HG03097 (cell line): ENCODE measurements around the gene ABHD1.
"Not testable (repeated sequence)": the region's sequence is repeated elsewhere in the genome, so short reads cannot be mapped to it uniquely, and the experiment has no call there.

Experiments used
- ATAC-seq: cut with Tn5 transposase; IDR thresholded peaks from one replicate; pipeline ENCODE4 v1.9.1; 2021; ENCODE audit not compliant: unreplicated experiment, low FRiP score

ABHD1 gene

DNA sequence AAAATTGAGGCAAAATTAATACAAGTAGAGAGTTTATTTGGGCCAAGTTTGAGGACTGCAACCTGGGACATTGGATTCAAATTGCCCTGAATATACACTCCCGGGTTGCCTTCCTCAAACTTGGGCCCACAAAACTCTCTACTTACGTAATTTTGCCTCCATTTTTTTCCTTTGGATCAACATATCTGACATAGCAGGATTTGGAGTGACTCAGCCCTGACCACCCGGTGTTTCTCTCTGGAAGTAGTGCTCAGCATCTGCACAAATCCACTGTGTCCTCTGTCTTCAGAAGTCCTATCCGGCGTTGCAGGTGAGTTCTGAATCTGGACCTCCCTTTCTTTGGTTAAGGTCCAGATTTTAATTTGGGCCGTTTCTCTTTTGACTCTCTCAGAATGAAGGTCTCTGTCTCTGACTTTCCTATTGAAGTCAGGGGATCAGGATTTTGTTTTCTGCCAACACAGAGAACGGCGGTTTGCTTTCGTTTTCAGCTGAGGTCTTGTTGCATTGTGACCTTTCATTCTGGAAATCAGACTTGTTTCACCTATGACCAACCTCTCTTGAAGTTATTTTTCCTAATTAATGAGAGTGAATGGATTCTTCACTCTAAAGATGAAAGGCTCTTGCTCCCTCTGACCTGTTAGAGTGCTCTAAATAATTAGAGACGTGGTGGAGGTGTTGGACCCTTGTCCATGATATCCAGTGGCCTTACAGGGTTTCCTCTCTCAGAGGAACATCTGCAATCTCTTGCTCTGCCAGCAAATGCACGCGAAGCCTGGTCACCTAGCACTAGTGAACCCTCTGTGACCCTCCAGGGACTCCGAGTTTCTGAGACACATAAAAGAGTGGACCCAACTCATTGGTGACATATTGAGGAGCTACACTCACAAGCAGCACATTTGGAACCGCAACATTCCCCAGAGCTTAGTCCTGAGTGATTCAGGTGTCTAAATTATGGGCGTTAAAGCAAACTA is 38.8 kb downstream of the ABHD1 start:
- ATAC-seq: no peak

DNA sequence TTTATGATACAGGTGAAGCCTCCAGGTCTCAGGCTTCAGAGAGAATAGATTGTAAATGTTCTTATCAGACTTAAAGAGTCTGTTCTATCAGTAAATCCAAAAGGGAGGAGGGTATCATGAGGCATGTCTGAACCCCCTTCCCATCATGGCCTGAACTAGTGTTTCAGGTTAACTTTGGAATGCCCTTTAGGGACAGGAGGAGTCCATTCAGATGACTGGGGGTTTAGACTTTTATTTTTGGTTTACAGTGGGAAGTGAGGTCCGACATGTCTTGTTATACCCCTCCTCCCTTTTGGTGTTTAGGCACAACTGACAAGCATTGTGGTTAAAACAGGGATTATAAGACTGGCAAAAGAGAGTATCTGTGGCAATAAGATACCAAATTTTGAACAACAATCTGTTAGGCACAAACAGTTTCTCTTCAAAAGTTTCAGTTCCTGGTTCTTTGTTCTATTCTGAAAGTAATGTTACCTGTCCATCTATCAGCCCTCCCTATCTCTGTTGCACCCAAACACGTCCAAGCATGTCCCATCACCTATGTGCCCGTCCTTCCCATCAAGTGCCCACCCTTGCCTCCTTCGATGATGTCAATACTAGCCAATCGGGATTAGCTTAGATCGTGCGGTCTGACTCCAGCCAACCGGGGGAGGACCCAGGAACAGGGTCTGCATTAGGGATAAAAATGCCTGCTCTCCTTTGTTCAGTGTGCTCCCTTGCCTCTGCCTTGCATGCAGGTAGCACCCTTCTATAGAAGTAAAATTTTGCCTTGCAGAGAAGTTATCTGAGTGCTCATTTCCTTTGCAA is 41.5 kb downstream of the ABHD1 start:
- ATAC-seq: no peak

DNA sequence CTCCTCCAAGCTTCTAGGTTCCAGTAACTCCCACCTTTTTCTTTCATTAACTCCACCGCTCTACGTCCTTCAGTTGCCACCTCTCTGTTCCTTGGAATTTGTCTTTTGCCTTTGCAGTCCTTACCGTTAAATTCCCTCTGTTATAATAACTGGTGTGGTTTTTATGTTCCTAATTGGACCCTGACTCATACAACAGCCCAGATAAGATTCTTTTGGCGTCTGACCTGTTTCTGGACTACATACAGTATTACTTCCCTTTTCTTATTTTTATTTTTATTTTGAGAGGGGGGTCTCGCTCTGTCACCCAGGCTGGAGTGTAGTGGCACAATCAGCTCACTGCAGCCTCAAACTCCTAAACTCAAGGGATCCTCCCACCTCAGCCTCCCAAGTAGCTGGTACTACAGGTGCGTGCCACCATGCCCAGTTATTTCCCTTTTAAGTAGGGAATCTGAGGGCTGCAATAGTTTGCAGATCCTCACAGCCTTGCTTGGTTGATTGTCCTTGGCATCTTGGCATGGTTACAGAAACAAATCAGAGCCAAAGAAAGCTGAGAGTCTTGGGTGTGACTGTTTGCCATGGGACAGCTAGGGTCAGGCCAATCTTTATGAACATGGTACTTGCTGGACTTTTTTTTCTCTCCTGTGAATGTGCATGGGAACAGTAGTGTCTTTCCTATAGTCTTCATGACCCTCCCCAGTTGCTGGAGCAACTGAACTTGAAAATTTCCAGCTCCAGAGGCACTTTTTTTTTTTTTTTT is 47.1 kb downstream of the ABHD1 start:
- ATAC-seq: no peak

- ATAC-seq: no peak
These were observed 47.8 kb downstream of the ABHD1 start for GRCh38 chr2:27171351-27171848.

GRCh38 chr2:27174638-27175037 is 51.0 kb downstream of the ABHD1 start:
- no peak for ATAC-seq

DNA sequence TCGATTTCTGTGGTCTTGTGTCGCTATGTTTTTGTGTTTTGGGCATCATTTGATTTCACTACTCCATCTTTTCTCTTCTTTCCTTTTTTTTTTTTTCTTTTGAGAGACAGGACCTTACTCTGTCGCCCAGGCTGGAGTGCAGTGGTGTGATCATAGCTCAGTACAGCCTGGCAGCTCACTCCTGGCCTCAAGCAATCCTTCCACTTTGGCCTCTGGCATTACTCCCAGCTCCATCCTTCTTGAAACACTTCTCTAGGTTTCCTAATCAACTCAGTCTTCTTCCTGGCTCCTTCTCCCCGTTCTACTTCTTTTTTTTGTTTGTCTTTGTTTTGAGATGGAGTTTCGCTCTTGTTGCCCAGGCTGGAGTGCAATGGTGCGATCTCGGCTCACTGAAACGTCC is 51.7 kb downstream of the ABHD1 start:
- no peak for ATAC-seq

GRCh38 chr2:27175781-27176180 is 52.2 kb downstream of the ABHD1 start:
- not testable (repeated sequence) for ATAC-seq

DNA sequence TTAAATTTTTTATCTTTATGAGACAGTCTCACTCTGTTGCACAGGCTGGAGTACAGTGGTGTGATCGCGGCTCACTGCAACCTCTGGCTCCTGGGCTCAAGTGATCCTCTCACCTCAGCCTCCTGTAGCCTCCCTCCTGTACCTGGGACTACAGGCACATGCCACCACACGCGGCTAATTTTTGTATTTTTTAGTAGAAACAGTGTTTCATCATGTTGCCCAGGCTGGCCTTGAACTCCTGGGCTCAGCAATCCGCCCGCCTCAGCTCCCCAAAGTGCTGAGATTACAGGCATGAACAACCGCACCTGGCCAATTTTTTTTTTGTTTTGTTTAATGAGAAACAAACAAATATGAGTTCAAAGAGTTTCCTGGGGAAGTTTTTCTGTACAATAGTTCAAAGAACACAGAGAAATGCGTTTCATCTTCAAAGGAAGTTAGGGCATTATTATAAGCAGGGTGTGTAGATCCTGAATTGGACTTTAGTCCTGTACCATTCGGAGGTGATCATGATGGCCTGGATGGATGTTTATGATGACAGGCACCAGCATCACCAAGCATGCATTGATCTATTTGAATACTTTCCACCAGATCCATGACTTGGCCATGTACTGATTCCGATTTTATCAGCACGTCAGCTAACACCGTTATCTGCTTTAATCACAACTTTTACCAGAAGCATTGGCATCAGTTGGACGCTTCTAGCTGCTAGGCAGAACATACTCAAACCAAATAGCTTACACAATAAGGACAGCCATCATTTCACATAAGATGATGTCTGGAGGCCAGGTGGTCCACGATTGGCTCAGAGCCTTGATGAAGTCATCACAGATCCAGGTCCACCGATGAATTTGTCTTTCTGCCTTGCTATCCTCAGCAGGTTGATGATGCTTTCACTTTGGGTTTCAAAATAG is 54.1 kb downstream of the ABHD1 start:
- ATAC-seq: no peak

- ATAC-seq: no peak
These were observed 54.9 kb downstream of the ABHD1 start for GRCh38 chr2:27178469-27178868.

- no peak for ATAC-seq
These were observed 55.9 kb downstream of the ABHD1 start for GRCh38 chr2:27179344-27180000.
